Measurements from ENCODE around the gene BLOC1S2.
"Not testable (repeated sequence)": the region's sequence is repeated elsewhere in the genome, so short reads cannot be mapped to it uniquely, and the experiment has no call there.

The BLOC1S2 gene

DNA sequence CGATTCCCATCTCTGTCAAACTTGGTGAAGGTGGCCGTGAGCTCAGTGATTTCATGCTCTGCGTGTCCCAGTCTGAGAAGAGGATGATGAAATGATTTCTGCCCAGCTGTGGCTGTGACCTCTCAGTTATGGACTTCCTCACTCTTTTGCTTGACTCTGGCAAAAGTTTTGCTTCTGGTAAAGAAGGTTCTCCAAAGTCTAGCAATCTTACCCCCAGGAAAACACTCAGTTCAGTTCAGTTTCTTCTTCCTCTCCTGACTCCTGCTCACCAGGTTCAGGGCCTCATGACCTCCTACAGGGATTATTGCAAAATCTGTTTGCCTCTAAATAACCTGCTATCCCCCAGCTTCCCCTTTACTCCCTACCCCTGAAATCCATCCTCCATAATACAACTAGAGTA, 4.9 kb upstream of the BLOC1S2 start:
- no peak for DNase-seq (ENCODE audit: low read depth in 3 of 3)

DNA sequence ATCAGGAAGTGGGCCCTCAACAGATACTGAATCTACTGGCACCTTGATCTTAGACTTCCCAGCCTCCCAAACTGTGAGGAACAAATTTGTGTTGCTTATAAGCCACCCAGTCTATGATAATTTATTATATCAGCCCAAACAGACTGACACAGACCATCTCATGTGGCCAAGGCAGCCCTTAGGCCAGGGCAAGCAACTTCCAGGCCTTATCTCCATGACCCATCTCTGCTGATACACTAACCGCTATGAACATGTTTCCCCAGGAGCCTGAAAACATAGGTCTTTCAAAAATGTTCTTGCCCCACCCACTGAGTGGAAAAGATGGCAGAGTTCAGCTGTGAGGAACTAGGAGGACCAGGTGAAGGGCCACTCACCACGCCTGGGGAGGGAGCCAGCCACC, 3.2 kb upstream of the BLOC1S2 start:
- no peak for DNase-seq (ENCODE audit: low read depth in 3 of 3)

DNA sequence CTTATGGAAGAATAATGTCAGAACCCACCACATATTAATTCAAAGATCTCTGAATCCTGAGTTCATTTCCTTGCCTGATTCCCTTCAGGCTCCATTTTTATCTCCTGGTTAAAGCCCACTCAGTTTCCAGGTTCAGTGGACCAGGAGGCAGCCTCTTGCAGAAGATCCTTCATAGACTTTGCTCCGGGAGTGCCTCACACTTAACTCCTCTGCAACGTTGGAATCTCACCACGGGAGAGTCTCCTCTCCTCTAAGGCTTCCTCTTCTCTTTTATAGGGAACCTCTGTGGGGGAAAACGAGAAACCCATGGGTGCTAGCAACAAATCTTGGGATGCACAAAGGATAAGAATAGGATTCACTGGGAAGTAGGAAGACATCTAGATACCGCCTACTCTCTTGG, 1.7 kb upstream of the BLOC1S2 start:
- no peak for DNase-seq (ENCODE audit: low read depth in 3 of 3)

DNA sequence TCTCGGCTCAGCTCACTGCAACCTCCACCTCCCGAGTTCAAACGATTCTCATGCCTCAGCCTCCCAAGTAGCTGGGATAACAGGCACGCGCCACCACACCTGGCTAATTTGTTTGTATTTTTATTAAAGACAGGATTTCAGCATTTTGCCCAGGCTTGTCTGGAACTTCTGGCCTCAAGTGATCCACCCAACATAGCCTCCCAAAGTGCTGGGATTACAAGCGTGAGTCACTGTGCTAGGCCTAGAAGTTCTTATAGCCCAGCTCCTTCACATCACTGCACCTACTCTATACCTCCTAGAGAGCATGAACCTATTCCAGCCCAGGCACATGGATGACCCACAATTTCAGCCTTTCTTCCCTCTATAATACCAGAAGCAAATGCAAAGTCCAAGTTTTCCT, 1.3 kb upstream of the BLOC1S2 start:
- no peak for DNase-seq (ENCODE audit: low read depth in 3 of 3)

DNA sequence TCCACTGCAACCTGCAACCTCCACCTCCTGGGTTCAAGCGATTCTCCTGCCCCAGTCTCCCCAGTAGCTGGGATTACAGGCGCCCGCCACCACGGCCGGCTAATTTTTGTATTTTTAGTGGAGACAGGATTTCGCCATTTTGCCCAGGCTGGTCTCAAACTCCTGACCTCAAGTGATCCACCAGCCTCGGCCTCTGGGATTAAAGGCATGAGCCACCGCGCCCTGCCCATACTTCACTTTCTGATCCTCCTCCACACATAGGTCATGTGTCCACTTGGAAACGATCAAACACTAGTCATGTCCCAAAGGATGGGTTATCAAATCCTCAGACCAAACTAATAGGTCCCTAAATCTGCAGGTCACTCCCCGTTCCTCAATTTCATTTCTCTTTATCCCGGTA, 1.2 kb downstream of the BLOC1S2 start:
- not testable (repeated sequence) for DNase-seq (ENCODE audit: low read depth in 3 of 3)

DNA sequence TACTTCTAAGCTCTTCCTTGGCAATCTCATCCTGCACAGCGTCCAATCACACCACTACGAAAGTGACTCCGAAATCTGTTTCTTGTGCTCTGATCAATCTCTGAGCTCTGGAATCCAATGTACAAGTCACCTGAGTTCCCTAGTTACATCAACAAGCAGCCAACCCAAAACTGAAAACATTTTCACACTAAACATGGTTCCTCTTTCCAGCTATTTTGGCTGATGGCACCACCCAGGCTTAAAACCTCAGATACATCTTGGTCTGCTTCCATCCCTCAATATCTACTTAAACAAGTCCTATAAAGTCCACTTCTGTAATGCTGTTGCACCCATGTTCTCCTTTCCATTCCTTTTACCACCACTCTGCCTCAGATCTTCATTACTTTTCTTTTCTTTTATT, 3.6 kb downstream of the BLOC1S2 start:
- DNase-seq (ENCODE audit: low read depth in 3 of 3) = no peak

DNA sequence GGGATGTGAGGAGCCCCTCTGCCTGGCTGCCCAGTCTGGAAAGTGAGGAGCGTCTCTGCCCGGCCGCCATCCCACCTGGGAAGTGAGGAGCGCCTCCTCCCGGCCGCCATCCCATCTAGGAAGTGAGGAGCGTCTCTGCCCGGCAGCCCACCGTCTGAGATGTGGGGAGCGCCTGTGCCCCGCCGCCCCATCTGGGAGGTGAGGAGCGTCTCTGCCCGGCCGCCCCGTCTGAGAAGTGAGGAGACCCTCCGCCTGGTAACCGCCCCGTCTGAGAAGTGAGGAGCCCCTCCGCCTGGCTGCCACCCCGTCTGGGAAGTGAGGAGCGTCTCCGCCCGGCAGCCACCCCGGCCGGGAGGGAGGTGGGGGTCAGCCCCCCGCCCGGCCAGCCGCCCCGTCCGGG, 9.5 kb downstream of the BLOC1S2 start:
- DNase-seq (ENCODE audit: low read depth in 3 of 3) = not testable (repeated sequence)

DNA sequence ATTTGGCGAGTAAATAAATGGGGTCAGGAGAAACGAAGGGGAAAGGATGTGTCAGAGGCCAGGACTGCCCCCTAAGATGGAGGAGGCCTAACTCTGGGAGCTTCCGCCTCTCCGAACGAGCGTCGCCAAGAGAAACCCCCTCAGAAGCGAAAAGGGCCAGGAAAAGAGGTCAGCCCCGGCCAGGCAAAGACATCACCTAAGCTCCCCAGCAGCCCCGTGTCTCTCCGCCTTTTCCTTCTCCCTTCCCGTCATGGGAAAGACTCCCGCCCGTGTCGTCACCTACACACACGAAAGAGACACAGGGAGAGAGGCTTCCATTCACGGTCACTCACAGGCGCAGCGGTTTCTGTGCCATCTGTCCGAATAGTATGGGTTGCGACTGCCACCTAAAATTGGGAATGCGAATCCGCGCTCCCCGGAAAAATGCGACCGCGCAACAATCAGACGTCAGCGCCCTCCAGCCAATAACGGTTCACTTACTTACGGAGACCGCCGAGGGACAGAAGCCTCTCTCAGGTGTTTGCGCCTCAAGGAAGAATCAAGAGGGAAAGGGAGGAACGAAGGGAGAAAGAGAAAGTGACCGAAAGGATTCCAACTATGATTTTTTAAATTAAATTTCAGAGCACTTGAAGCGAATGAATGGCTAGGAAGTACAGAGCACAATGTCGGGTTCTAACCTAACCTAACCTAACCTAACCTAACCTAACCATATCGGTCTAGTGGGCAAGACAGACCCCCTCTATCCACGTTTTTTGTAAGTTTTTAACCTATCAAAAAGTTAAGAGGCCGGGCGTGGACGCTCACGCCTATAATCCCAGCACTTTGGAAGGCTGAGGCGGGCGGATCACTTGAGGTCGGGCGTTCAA, 19.0 kb downstream of the BLOC1S2 start, which contains the start of gene CWF19L1:
TSS of gene CWF19L1 (minus strand) at position 400 of the 866 bp plus-strand sequence. CDS start at position 355, 45 bp downstream.
- peak; percentile 49 to 57 (median 53) for DNase-seq (ENCODE audit: low read depth in 3 of 3)

DNA sequence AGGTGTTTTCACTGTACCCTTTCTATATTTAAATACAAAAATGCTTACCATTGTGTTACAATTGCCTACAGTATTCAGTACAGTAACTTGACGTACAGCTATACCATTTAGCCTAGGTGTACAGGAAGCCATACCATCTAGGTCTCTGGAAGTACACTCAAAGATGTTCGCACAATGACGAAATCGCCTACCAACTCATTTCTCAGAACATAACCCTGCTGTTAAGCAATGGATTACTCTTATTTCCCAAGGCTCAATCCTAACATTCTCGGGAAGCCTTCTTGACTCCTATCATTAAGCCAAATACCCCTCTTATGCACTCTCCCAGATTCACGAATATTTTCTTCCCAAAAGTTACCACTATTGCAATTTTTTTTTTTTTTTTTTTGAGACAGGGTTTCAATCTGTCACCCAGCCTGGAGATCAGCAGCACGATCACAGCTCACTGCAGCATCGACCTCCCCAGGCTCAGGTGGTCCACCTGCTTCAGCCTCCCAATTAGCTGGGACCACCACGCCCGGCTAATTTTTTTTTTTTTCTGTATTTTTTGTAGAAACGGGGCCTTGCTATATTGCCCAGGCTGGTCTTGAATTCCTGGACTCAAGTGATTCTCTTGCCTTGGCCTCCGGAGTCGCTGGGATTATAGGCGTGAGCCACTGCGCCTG, 20.5 kb downstream of the BLOC1S2 start:
- no peak for DNase-seq (ENCODE audit: low read depth in 3 of 3)

DNA sequence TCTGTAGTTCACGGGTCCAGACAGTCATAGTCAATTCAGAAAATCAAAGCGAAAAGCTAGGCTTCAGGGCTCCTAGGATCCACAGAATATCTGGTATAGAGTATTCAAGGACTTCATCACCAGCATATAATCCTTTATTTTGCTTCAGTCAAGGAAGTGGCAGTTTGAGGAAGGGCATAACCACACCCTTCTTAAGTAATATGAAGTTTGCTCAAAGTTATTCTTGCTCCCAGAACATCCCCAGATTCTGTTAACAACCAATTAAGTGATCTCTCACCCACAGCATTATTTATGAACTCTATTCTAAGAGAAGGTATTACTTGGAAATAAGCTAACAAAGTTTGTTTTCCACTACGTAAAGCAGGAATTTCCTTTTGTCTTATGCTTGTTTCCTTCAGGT, 32.3 kb downstream of the BLOC1S2 start:
- DNase-seq (ENCODE audit: low read depth in 3 of 3) = no peak

DNA sequence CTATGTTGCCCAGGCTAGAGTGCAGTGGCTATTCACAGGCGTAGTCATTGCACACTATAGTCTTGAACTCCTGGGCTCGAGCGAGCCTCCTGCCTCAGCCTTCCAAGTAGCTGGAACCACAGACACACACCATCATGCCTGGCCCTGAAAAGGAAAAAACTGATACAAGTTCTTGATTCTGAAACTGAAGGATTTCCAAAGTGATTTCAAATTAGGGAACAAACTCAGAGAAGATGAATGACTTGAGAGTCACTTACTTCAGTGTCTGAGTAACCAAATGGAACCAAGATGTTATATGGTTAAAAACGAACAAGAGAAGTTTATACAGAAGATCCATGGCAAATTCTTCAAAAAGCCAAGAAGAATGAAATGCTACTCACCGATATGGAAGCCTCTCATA, 33.4 kb downstream of the BLOC1S2 start:
- DNase-seq (ENCODE audit: low read depth in 3 of 3) = no peak

DNA sequence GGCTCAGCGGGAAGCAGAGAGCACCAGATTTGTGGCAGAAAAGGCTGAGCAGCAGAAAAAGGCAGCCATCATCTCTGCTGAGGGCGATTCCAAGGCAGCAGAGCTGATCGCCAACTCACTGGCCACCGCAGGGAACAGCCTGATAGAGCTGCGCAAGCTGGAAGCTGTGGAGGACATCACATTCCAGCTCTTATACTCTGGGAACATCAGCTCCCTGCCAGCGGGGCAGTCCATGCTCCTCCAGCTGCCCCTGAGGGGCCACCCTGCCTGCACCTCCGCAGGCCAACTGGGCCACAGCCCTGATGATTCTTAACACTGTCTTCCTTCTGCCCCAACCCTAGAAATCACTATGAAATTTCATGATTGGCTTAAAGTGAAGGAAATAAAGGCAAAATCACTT, 37.7 kb downstream of the BLOC1S2 start:
- DNase-seq (ENCODE audit: low read depth in 3 of 3) = no peak

DNA sequence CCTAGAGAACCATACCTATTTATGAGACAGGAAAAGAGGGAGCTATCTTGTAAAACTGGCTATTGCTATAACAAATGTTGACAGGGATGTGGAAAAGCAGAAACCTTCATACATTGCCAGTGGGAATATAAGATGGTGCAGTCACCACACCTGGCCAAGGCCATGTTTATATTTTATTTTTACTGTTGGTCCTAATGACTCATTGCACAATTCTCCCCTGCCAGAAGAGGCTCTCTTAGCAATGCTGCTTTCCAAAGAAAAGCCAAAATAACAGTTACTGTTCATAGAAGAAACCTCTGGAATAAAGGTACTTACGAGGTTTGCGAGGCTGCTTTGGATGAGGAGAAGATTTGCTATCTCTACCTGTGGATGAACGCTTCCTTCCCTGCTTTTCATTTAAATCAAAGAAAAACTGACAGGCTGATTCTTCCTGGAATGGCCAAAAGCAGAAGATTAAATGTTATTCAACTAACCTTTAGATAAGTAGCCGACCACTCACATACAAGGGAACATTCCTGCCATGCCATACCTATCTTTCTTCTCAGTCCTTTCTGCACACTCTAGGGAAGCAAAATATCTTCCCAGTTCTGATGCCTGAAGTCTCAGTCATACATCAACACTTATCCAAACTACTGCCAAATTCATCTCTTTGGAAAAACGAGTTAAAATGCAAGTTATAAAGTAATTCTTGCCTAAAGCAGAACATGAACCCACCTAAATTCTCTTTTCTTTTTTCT, 40.8 kb downstream of the BLOC1S2 start:
- no peak for DNase-seq (ENCODE audit: low read depth in 3 of 3)

DNA sequence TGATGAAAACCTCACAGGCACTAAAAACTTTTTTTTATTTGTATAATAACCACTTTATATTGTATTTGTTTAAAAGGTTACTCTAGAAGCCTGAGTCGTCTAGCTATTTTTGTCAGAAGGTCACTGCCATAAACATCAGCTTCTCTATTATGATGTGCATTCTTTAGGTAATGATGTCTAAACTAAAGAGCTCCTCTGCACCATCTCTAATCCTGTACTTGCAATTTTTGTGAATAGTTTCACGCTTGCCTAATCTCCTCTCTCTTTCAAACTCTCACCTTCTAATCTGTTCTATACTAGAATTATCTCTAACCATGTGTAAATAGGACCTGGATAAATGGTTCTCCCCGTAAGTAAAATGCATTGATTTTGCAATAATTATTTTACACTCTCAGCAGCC, 46.6 kb downstream of the BLOC1S2 start:
- no peak for DNase-seq (ENCODE audit: low read depth in 3 of 3)

DNA sequence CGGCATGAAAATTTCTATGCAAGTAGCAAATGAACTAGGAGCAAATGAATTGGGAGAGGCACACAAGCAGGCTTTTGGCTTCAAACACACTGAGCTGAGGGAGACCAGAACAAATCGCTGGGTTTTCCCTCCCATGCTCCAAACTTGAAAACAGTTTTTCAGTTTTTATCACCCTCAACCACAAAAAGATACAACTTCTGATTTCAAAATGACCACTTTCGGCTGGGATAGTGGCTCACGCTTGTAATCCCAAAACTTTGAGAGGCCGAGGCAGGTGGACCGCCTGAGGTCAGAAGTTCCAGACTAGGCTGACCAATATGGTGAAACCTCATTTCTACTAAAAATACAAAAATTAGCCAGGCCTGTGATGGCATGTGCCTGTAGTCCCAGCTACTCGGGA, 48.1 kb downstream of the BLOC1S2 start:
- no peak for DNase-seq (ENCODE audit: low read depth in 3 of 3)

DNA sequence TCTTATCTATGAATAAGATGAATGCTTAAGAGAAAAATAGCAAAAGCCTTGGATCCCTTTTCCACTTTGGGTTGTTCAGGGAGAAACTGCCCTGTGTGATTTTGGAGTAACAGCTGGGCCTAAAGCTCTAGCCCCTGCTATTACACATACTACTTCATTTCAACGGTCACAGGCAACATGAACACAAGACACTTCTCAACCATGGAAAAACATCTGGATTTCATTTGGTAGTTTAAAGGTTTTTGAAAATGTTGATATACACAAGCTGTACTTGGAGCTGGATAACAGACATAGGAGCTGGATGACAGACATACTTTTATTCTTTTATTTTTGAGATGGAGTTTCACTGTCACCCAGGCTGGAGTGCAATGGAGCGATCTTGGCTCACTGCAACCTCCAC, 54.4 kb downstream of the BLOC1S2 start:
- DNase-seq (ENCODE audit: low read depth in 3 of 3) = no peak

DNA sequence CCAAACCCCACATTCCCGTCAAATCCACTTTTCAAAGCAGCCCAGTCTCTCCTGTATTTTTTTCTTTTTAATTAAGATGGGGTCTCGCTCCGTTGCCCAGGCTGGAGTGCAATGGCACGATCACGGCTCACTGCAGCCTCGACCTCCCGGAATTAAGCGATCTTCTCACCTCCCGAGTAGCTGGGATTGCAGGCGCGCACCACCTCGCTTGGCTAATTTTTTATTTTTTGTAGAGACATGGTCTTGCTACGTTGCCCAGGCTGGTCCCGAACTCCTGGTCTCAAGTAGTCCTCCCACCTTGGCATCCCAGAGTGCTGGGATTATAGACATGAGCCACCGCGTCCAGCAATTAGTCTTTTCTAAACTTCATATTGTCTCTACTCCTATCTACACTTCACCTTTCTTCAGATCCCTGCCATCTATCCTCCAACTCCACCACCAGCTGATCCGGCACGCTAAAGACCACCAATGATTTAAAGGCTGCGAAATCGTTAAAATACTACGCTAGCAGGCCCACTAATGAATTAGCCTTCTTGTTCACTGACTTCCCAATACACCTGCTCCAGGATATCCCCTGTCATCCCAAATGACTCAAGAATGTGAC, 56.6 kb downstream of the BLOC1S2 start:
- DNase-seq (ENCODE audit: low read depth in 3 of 3) = no peak

DNA sequence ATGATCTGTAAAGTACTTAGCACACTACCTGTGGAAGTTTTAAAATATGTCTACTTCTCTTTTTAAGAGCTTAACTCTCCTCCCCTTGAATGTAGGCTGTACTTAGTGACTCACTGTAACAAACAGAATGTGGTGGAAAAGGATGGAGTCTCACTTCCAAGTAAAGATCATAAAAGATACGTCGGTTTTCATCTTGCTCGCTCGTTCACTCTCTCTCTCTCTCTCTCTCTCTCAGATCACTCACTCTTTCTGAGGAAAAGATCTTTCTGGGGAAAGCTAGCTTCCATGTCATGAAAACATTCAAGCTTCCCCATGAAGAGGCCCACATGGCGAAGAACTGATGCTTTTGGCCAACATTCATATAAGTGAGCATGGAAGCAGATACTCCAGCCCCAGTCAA, 62.6 kb downstream of the BLOC1S2 start:
- no peak for DNase-seq (ENCODE audit: low read depth in 3 of 3)
